ENCODE measurements around the gene COPS6.

DNA sequence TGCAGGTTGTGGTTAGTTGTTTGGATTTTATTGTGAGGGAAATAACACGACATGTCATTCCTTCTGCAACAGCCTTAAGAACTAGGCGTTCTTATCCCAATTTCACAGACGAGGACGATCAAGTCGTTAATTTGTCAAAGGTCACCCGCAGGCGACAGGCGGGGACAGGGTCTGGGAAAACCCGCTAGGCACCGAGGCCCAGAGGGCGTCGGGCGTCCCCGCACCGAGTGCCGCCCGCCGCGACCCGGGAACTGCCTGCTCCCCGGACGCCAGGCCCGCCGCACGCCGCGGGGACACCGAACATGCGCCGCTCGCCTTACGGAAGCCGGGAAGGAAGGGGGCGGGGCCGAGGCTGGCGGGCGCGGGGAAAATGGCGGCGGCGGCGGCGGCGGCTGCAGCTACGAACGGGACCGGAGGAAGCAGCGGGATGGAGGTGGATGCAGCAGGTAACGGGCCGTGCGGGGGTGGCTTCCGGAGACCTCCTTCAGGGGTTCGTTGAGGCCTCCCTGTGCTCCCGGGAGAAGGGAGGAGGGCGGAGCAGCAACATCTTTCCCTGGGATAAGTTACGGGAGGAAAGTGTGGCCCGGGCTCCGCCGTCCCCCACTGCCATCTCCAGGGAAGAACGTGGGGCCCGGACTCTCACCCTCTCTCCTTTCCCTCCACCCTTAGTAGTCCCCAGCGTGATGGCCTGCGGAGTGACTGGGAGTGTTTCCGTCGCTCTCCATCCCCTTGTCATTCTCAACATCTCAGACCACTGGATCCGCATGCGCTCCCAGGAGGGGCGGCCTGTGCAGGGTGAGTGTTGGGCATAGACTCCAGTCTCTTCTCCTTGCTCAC, at the start of gene COPS6:
- TF ChIP-seq, protein P1, sequence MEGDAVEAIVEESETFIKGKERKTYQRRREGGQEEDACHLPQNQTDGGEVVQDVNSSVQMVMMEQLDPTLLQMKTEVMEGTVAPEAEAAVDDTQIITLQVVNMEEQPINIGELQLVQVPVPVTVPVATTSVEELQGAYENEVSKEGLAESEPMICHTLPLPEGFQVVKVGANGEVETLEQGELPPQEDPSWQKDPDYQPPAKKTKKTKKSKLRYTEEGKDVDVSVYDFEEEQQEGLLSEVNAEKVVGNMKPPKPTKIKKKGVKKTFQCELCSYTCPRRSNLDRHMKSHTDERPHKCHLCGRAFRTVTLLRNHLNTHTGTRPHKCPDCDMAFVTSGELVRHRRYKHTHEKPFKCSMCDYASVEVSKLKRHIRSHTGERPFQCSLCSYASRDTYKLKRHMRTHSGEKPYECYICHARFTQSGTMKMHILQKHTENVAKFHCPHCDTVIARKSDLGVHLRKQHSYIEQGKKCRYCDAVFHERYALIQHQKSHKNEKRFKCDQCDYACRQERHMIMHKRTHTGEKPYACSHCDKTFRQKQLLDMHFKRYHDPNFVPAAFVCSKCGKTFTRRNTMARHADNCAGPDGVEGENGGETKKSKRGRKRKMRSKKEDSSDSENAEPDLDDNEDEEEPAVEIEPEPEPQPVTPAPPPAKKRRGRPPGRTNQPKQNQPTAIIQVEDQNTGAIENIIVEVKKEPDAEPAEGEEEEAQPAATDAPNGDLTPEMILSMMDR (conservative IDR thresholded peaks at IDR 0.05; ENCODE audit: low read depth, low read length), result no peak
- TF ChIP-seq POLR2A (IDR thresholded peaks at IDR 0.05; ENCODE audit: low read depth, low read length), result 0 out of 2 replicates have a peak, but pooled peaks have one; percentile 48
- TF ChIP-seq, protein P2, sequence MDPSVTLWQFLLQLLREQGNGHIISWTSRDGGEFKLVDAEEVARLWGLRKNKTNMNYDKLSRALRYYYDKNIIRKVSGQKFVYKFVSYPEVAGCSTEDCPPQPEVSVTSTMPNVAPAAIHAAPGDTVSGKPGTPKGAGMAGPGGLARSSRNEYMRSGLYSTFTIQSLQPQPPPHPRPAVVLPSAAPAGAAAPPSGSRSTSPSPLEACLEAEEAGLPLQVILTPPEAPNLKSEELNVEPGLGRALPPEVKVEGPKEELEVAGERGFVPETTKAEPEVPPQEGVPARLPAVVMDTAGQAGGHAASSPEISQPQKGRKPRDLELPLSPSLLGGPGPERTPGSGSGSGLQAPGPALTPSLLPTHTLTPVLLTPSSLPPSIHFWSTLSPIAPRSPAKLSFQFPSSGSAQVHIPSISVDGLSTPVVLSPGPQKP (IDR thresholded peaks at IDR 0.05; ENCODE audit: borderline replicate concordance, low read depth, low read length), result no peak
- TF ChIP-seq MAZ (IDR thresholded peaks at IDR 0.05; ENCODE audit: borderline replicate concordance, low read depth, low read length), result peak; percentile 45; the same call in 1 of the 2 replicates
- TF ChIP-seq MXI1 (IDR thresholded peaks at IDR 0.05; ENCODE audit: borderline replicate concordance, low read depth, low read length), result peak; percentile 75; the same call in 1 of the 2 replicates
- TF ChIP-seq RCOR1 (IDR thresholded peaks at IDR 0.05; ENCODE audit: insufficient replicate concordance, low read length), result no peak
- TF ChIP-seq SMC3 (IDR thresholded peaks at IDR 0.05; ENCODE audit: low read depth, low read length), result no peak
